ENCODE measurements around the gene HOXC13.

DNA sequence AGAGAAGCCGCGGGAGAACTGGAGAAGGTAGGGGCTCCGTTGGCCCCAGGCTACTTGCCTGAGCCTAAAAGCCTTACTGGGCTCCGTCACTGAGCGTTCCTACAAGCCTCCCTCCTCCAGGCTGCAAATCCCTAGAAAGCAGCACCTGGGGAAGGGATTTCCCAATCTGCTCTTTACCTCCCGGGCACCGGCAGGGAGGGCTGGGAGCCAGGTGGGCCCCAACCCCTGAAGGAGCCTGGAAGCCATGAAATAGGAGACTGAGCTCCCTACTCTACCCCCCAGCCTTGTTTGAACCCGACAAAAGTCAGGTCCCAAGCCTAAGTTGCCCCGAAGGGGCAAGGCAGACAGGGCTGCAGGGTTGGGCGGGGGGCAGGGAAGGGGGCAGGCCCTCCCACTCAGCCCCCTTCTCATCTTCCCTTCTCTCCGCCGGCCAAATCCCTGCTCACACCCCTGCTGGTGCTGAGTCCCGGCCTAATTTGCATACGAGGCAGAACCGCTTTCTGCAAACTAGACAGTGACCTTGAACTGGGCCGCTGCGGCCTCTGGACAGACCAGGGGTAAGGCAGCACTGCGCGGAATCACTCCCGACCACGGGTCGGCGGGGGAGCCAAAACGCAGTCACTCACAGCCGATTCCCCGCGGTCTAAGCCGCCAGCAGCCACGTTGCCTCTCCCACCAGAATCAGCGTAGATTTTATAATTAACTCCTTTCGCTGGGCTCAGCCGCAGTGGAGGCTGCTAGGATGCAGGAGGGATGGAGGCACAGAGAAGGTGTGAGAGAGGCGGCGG is 12.4 kb downstream of the HOXC13 start:
- no peak for TF ChIP-seq CTCF (IDR thresholded peaks at IDR 0.05)
- TF ChIP-seq POLR2A (IDR thresholded peaks at IDR 0.05): no peak
